H1 (cell line): ENCODE measurements around the gene TMEM17. TPM values are rescaled to one million over a fixed set of nuclear protein-coding genes. Genes with fewer than 3 reads are reported as not detected.

Experiments used
- CTCF ChIA-PET: fragments of 300-600 bp; sonication (Branson Sonifier 250); formaldehyde crosslinking; loops from one replicate; lab custom pipeline; 2021; ENCODE audit not compliant: partially characterized antibody; lab: Charles Lee
- POLR2A ChIA-PET: fragments of 300-600 bp; sonication (Branson Sonifier 250); formaldehyde crosslinking; loops from one replicate; lab custom pipeline; 2021; ENCODE audit warnings: inconsistent platforms; ENCODE audit not compliant: partially characterized antibody; lab: Charles Lee
- DNase-seq, 2 experiments: peaks; one replicate each; pipeline versions ENCODE4 v3.0.0 to v3.0.0-alpha.2; 2010 to 2022; ENCODE audit warnings: low spot score in 2 of 2, low read depth in 1 of 2, mixed read lengths in 1 of 2
- FAIRE-seq: peaks from 2 replicates; lab custom pipeline; 2011; peaks lifted over from hg19 to GRCh38; lab: Jason Lieb, UNC
- H2AFZ ChIP-seq: 2 replicates; pipeline ENCODE4 v1.8.1; 2012; ENCODE audit warnings: low read length, inconsistent platforms
- H2AK5ac ChIP-seq: 2 replicates; pipeline ENCODE4 v1.6.1; 2013; ENCODE audit warnings: low read depth, low read length
- H2BK120ac ChIP-seq: replicated peaks from 2 replicates; pipeline ENCODE3; 2013; ENCODE audit warnings: low read depth, low read length, inconsistent platforms
- H2BK12ac ChIP-seq: 2 replicates; pipeline ENCODE4 v1.6.1; 2013; ENCODE audit warnings: low read depth, low read length
- H2BK15ac ChIP-seq: 2 replicates; pipeline ENCODE4 v1.6.1; 2013; ENCODE audit warnings: low read length
- H2BK20ac ChIP-seq: 2 replicates; pipeline ENCODE4 v1.6.1; 2013; ENCODE audit warnings: low read length
- H2BK5ac ChIP-seq: 2 replicates; pipeline ENCODE4 v1.6.1; 2013; ENCODE audit warnings: low read depth, low read length
- H3K14ac ChIP-seq: 2 replicates; pipeline ENCODE4 v1.6.1; 2013; ENCODE audit warnings: inconsistent platforms; ENCODE audit not compliant: insufficient read length
- H3K18ac ChIP-seq: 2 replicates; pipeline ENCODE4 v1.6.1; 2013; ENCODE audit warnings: low read length; ENCODE audit errors: extremely low read depth
- H3K23ac ChIP-seq: 2 replicates; pipeline ENCODE4 v1.6.1; 2013; ENCODE audit warnings: inconsistent platforms; ENCODE audit not compliant: insufficient read length
- H3K23me2 ChIP-seq: 2 replicates; pipeline ENCODE4 v1.6.1; 2013; ENCODE audit warnings: low read depth, low read length
- H3K27ac ChIP-seq: 2 replicates; pipeline ENCODE4 v1.6.1; 2011; ENCODE audit warnings: low read depth, low read length, inconsistent platforms
- H3K27me3 ChIP-seq, 4 experiments: replicated peaks in 1 of 4; 1 replicate in 1 of 4; 2 replicates in 3 of 4; pipeline versions ENCODE4 v1.6.1 to v1.8.1; 2011 to 2013; ENCODE audit warnings: low read length in 3 of 4, mild to moderate bottlenecking in 3 of 4, inconsistent platforms in 2 of 4, mixed read lengths in 2 of 4, moderate library complexity in 1 of 4; ENCODE audit not compliant: control insufficient read depth in 3 of 4, insufficient read depth in 3 of 4; ENCODE audit errors: extremely low read depth in 1 of 4
- H3K36me3 ChIP-seq, 4 experiments: 2 replicates each; pipeline versions ENCODE4 v1.6.1 to v1.8.1; 2011 to 2013; ENCODE audit warnings: mild to moderate bottlenecking in 4 of 4, low read length in 3 of 4, moderate library complexity in 2 of 4, control low read depth in 1 of 4, inconsistent platforms in 1 of 4; ENCODE audit not compliant: insufficient read depth in 4 of 4, control insufficient read depth in 2 of 4
- H3K4ac ChIP-seq: replicated peaks from 2 replicates; pipeline ENCODE3; 2013; ENCODE audit warnings: low read length, low read depth, mixed read lengths, inconsistent platforms; ENCODE audit not compliant: insufficient read length
- H3K4me1 ChIP-seq, 4 experiments: replicated peaks in 1 of 4; 1 replicate in 1 of 4; 2 replicates in 3 of 4; pipeline versions ENCODE4 v1.6.1 to v1.8.1; 2011 to 2013; ENCODE audit warnings: low read length in 3 of 4, inconsistent platforms in 2 of 4, mixed read lengths in 1 of 4; ENCODE audit not compliant: insufficient read depth in 4 of 4, control insufficient read depth in 3 of 4
- H3K4me2 ChIP-seq, 2 experiments: 2 replicates each; pipeline versions ENCODE4 v1.6.1 to v1.8.1; 2011 to 2013; ENCODE audit warnings: low read depth in 2 of 2, low read length in 2 of 2, control low read depth in 1 of 2, inconsistent platforms in 1 of 2, mild to moderate bottlenecking in 1 of 2; ENCODE audit not compliant: insufficient read depth in 1 of 2
- H3K4me3 ChIP-seq, 4 experiments: fragments of 200-600, 300-600 bp in 1 of 4; sonication (generic), shearing (Covaris generic), sonication (Bioruptor Twin) in 1 of 4; 2 replicates each; pipeline versions ENCODE4 v1.5.1 to v1.8.1; 2011 to 2016; ENCODE audit warnings: low read length in 4 of 4, low read depth in 3 of 4, control low read depth in 2 of 4, inconsistent platforms in 2 of 4, mild to moderate bottlenecking in 2 of 4, mixed read lengths in 1 of 4, moderate library complexity in 1 of 4; ENCODE audit not compliant: insufficient read depth in 2 of 4; ENCODE audit errors: extremely low read depth in 1 of 4
- H3K56ac ChIP-seq: replicated peaks from 2 replicates; pipeline ENCODE3; 2013; ENCODE audit warnings: low read depth, mild to moderate bottlenecking, mixed read lengths, low read length, inconsistent platforms; ENCODE audit not compliant: insufficient read length
- H3K79me1 ChIP-seq: 2 replicates; pipeline ENCODE4 v1.6.1; 2013; ENCODE audit warnings: low read depth, low read length, control low read depth
- H3K79me2 ChIP-seq, 2 experiments: 2 replicates each; pipeline versions ENCODE4 v1.6.1 to v1.8.1; 2012 to 2013; ENCODE audit warnings: low read length in 2 of 2, mild to moderate bottlenecking in 2 of 2, inconsistent platforms in 1 of 2; ENCODE audit not compliant: insufficient read depth in 2 of 2, control insufficient read depth in 1 of 2
- H3K9ac ChIP-seq, 4 experiments: replicated peaks in 1 of 4; 1 replicate in 1 of 4; 2 replicates in 3 of 4; pipeline versions ENCODE4 v1.6.1 to v1.8.1; 2011 to 2013; ENCODE audit warnings: low read depth in 3 of 4, low read length in 3 of 4, control low read depth in 2 of 4, mild to moderate bottlenecking in 2 of 4, moderate library complexity in 2 of 4, inconsistent platforms in 1 of 4; ENCODE audit errors: extremely low read depth in 1 of 4
- H3K9me3 ChIP-seq, 2 experiments: 2 replicates each; pipeline versions ENCODE4 v1.6.1 to v1.8.1; 2012 to 2013; ENCODE audit warnings: mild to moderate bottlenecking in 2 of 2, moderate library complexity in 2 of 2, control low read depth in 1 of 2, inconsistent platforms in 1 of 2, low read depth in 1 of 2, low read length in 1 of 2, mixed read lengths in 1 of 2; ENCODE audit not compliant: insufficient read depth in 2 of 2
- H4K20me1 ChIP-seq, 2 experiments: replicated peaks in 1 of 2; 2 replicates each; pipeline versions ENCODE3 to v1.8.1; 2011 to 2013; ENCODE audit warnings: inconsistent platforms in 2 of 2, low read length in 2 of 2, mild to moderate bottlenecking in 1 of 2; ENCODE audit not compliant: insufficient read depth in 2 of 2, control insufficient read depth in 1 of 2
- H4K5ac ChIP-seq: 2 replicates; pipeline ENCODE4 v1.6.1; 2013; ENCODE audit warnings: low read length, low read depth, mixed read lengths, inconsistent platforms; ENCODE audit not compliant: insufficient read length
- H4K8ac ChIP-seq: 2 replicates; pipeline ENCODE4 v1.8.0; 2013; ENCODE audit warnings: mild to moderate bottlenecking, moderate library complexity, low read length, inconsistent platforms; ENCODE audit not compliant: insufficient read depth; ENCODE audit errors: extremely low read depth
- H4K91ac ChIP-seq: replicated peaks from 2 replicates; pipeline ENCODE3; 2013; ENCODE audit warnings: low read length, mixed read lengths, inconsistent platforms; ENCODE audit not compliant: insufficient read length
- BCL11A ChIP-seq, 2 experiments: IDR thresholded peaks; one replicate each; pipeline ENCODE4 v1.6.1; 2011; ENCODE audit warnings: low read depth in 2 of 2, low read length in 2 of 2, mild to moderate bottlenecking in 2 of 2
- CBX5 ChIP-seq: fragments of 300-800, 300-1000 bp; sonication (generic); IDR thresholded peaks from 2 replicates; pipeline ENCODE4 v1.7.1; 2016; ENCODE audit warnings: antibody characterized with exemption, low read length, low read depth
- CTBP2 ChIP-seq: IDR thresholded peaks from 2 replicates; pipeline ENCODE4 v1.7.0; 2011; ENCODE audit warnings: borderline replicate concordance, mild to moderate bottlenecking, moderate library complexity, mixed read lengths, low read length; ENCODE audit not compliant: insufficient read depth, insufficient read length
- EZH2 ChIP-seq: fragments of 200-600 bp; sonication (generic); IDR thresholded peaks from 2 replicates; pipeline ENCODE4 v1.7.1; 2012; ENCODE audit warnings: low read depth, mild to moderate bottlenecking, moderate library complexity, low read length, inconsistent platforms; ENCODE audit not compliant: severe bottlenecking
- JUND ChIP-seq: IDR thresholded peaks from 2 replicates; pipeline ENCODE4 v1.6.1; 2011; ENCODE audit warnings: mild to moderate bottlenecking, improper control_type of control experiment, low read length
- WGBS, 2 experiments: shearing (Covaris generic) in 1 of 2; methylation state at CpG; one replicate each; pipeline versions ENCODE4 v1.1.6 to v1.1.7; 2013 to 2015; ENCODE audit warnings: low lambda C conversion rate in 2 of 2, mixed read lengths in 2 of 2, inconsistent platforms in 1 of 2, low coverage in 1 of 2, missing lambda C conversion rate in 1 of 2; ENCODE audit not compliant: insufficient replicate concordance in 2 of 2, insufficient coverage in 1 of 2, insufficient read length in 1 of 2; ENCODE audit errors: extremely low coverage in 1 of 2, missing lambda C conversion rate in 1 of 2; 5-methylcytosine and 5-hydroxymethylcytosine counted together
- polyA plus RNA-seq, 7 experiments: library from polyadenylated mRNA; depleted of rRNA in 3 of 7; stranded (reverse) in 5 of 7; unstranded in 2 of 7; fragments of >200 nt in 5 of 7; fragments of 200-250 nt in 2 of 7; gene quantifications; 1 replicate in 5 of 7; 2 replicates in 1 of 7; 4 replicates in 1 of 7; pipeline versions ENCODE4 v1.2.1 to v1.2.3, GENCODE V29; 2011 to 2013; ENCODE audit warnings: missing spikeins in 2 of 7, mixed read lengths in 2 of 7
- total RNA-seq: library from RNA; stranded (reverse); fragmentation: NEBNext Ultra II Directional; extraction: Animal tissue kit (Norgen Biotek cat#: 25700); gene quantifications from 2 replicates; pipeline ENCODE4 v1.2.1, GENCODE V29; 2021
- TF ChIP-seq, protein P1 (sequence below), 3 experiments: IDR thresholded peaks; 1 replicate in 2 of 3; 2 replicates in 1 of 3; pipeline versions ENCODE4 v1.5.1 to v1.6.1; 2011; ENCODE audit warnings: low read length in 3 of 3, mild to moderate bottlenecking in 3 of 3, inconsistent platforms in 2 of 3, low read depth in 1 of 3, moderate library complexity in 1 of 3; ENCODE audit not compliant: insufficient read depth in 1 of 3; ENCODE audit errors: control extremely low read depth in 1 of 3

Gene TMEM17
- total and polyA plus RNA-seq, 2 of the 8 experiments (the other 6 are each of a cell fraction or from before 2014, with no cell fraction given) = 0.69 to 1.2 TPM

GRCh38 chr2:62531594-62531993 is 25.6 kb upstream of the TMEM17 start:
- Histone ChIP-seq H3K18ac (no peak overlapping the region), H3K27ac (no peak overlapping the region), H4K5ac (no peak overlapping the region), H3K9ac (no peak overlapping the region), H2BK15ac (peak overlapping the region; percentile 63; the same call in 1 of the 2 replicates), H3K4me1 (peaks cover 0 to 7% (median 4%) of the 10 kb centered on the region in 4 experiments; a peak in 2 of 7 replicates), H2BK20ac (no peak overlapping the region), H2BK120ac (no peak overlapping the region), H3K23me2 (no peaks in the 10 kb centered on the region; the same call in 1 of the 2 replicates), H3K4ac (no peak overlapping the region), H3K23ac (no peak overlapping the region), H3K79me2 (no peaks in the 10 kb centered on the region), H4K91ac (no peak overlapping the region), H2AFZ (no peak overlapping the region), H3K14ac (no peak overlapping the region), H3K36me3 (no peaks in the 10 kb centered on the region), H3K9me3 (peaks cover 3 to 9% of the 10 kb centered on the region in 2 experiments; a peak in 3 of 4 replicates), H3K27me3 (no peaks in the 10 kb centered on the region), H2BK12ac (no peak overlapping the region; the same call in 1 of the 2 replicates), H4K20me1 (no peaks in the 10 kb centered on the region), H3K4me2 (no peak overlapping the region), H3K4me3 (no peak overlapping the region), H3K79me1 (no peaks in the 10 kb centered on the region; the same call in 1 of the 2 replicates), H4K8ac (no peak overlapping the region), H2AK5ac (peak overlapping the region; percentile 29; the same call in 1 of the 2 replicates), H3K56ac (no peak overlapping the region), H2BK5ac (no peak overlapping the region)
- ChIA-PET POLR2A (no interaction called here), CTCF (interaction anchor here (0.8 to 1.3 kb wide), 3 partner anchors 9 to 244 kb away, joined by 3 to 4 read pairs (median 3); no protein-coding TSS in a partner anchor)
- TF ChIP-seq, protein P1, sequence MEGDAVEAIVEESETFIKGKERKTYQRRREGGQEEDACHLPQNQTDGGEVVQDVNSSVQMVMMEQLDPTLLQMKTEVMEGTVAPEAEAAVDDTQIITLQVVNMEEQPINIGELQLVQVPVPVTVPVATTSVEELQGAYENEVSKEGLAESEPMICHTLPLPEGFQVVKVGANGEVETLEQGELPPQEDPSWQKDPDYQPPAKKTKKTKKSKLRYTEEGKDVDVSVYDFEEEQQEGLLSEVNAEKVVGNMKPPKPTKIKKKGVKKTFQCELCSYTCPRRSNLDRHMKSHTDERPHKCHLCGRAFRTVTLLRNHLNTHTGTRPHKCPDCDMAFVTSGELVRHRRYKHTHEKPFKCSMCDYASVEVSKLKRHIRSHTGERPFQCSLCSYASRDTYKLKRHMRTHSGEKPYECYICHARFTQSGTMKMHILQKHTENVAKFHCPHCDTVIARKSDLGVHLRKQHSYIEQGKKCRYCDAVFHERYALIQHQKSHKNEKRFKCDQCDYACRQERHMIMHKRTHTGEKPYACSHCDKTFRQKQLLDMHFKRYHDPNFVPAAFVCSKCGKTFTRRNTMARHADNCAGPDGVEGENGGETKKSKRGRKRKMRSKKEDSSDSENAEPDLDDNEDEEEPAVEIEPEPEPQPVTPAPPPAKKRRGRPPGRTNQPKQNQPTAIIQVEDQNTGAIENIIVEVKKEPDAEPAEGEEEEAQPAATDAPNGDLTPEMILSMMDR (IDR thresholded peaks at IDR 0.05; ENCODE audit: control extremely low read depth in 1 of 3, insufficient read depth in 1 of 3, low read depth in 1 of 3, low read length in 3 of 3) = no peak
- TF ChIP-seq BCL11A (IDR thresholded peaks at IDR 0.05; ENCODE audit: low read depth in 2 of 2, low read length in 2 of 2) (no peak), EZH2 (no peak), JUND (no peak), CTBP2 (no peak), CBX5 (no peak)
- DNase-seq (no peak), FAIRE-seq (no peak)
- WGBS, 2 experiments = 87% methylated on average over 7 of the region's 7 CpGs; no CpG with 5 or more reads in 1 of the 2 experiments
